OCI-LY1 (cell line): ENCODE data around the gene FKBP4.

Experiments used
- H2AFZ ChIP-seq: fragments of 200-600 bp; sonication (generic), shearing (Covaris generic); 2 replicates; pipeline ENCODE4 v1.6.0; 2014; ENCODE audit warnings: antibody characterized with exemption, mild to moderate bottlenecking, low read length
- H3F3A ChIP-seq: fragments of 200-600 bp; sonication (generic), shearing (Covaris generic); 2 replicates; pipeline ENCODE4 v1.6.0; 2014; ENCODE audit warnings: mild to moderate bottlenecking, antibody characterized with exemption, low read length, moderate library complexity; ENCODE audit not compliant: insufficient read depth
- H3K27ac ChIP-seq: fragments of 200-600 bp; sonication (generic); 2 replicates; pipeline ENCODE4 v1.5.1; 2014; ENCODE audit warnings: low read length, mixed run types, mild to moderate bottlenecking, low read depth; ENCODE audit not compliant: poor library complexity, severe bottlenecking
- H3K27me3 ChIP-seq: fragments of 200-600 bp; sonication (generic); 2 replicates; pipeline ENCODE4 v1.6.0; 2014; ENCODE audit warnings: antibody characterized with exemption, mild to moderate bottlenecking, low read length, moderate library complexity; ENCODE audit not compliant: insufficient read depth
- H3K36me3 ChIP-seq: fragments of 200-600 bp; sonication (generic); 2 replicates; pipeline ENCODE4 v1.6.1; 2014; ENCODE audit warnings: mild to moderate bottlenecking, antibody characterized with exemption, low read length, moderate library complexity, mixed read lengths; ENCODE audit not compliant: insufficient read depth
- H3K4me1 ChIP-seq: fragments of 200-600 bp; sonication (generic); 2 replicates; pipeline ENCODE4 v1.5.1; 2014; ENCODE audit warnings: mild to moderate bottlenecking, low read length, moderate library complexity; ENCODE audit not compliant: insufficient read depth, severe bottlenecking
- H3K4me2 ChIP-seq: fragments of 200-600 bp; sonication (generic), shearing (Covaris generic); 2 replicates; pipeline ENCODE4 v1.6.1; 2014; ENCODE audit warnings: low read length
- H3K4me3 ChIP-seq: fragments of 200-600 bp; sonication (generic); 2 replicates; pipeline ENCODE4 v1.5.1; 2014; ENCODE audit warnings: low read length, low read depth, mild to moderate bottlenecking, mixed read lengths; ENCODE audit not compliant: poor library complexity, severe bottlenecking
- H3K79me2 ChIP-seq: fragments of 200-600 bp; shearing (Covaris generic); 2 replicates; pipeline ENCODE4 v1.6.1; 2016; ENCODE audit warnings: mixed run types, low read length, mixed read lengths; ENCODE audit not compliant: insufficient read depth
- H3K9ac ChIP-seq: fragments of 200-600 bp; sonication (generic), shearing (Covaris generic); 2 replicates; pipeline ENCODE4 v1.6.1; 2014; ENCODE audit warnings: mild to moderate bottlenecking, low read length, mixed read lengths
- H3K9me2 ChIP-seq: fragments of 200-600 bp; sonication (generic), shearing (Covaris generic); 2 replicates; pipeline ENCODE4 v1.6.1; 2014; ENCODE audit warnings: low read depth, mild to moderate bottlenecking, low read length, mixed read lengths
- H3K9me3 ChIP-seq: fragments of 200-600 bp; shearing (Covaris generic); 2 replicates; pipeline ENCODE4 v1.6.1; 2014; ENCODE audit warnings: low read length, mixed read lengths
- H4K20me1 ChIP-seq: fragments of 200-600 bp; sonication (generic), shearing (Covaris generic); 2 replicates; pipeline ENCODE4 v1.6.0; 2016; ENCODE audit warnings: mild to moderate bottlenecking, low read length; ENCODE audit not compliant: insufficient read depth
- EZH2 ChIP-seq: fragments of 200-600 bp; sonication (generic), shearing (Covaris generic); IDR thresholded peaks from 2 replicates; pipeline ENCODE4 v1.8.0; 2017; ENCODE audit warnings: borderline replicate concordance, mixed run types, mild to moderate bottlenecking, antibody characterized with exemption, low read length, moderate library complexity, mixed read lengths
- TF ChIP-seq, protein P1 (sequence below): fragments of 200-600 bp; sonication (generic), shearing (Covaris generic); IDR thresholded peaks from 2 replicates; pipeline ENCODE4 v1.5.1; 2017; ENCODE audit warnings: mild to moderate bottlenecking, antibody characterized with exemption, low read length, moderate library complexity, mixed read lengths

Gene FKBP4

DNA sequence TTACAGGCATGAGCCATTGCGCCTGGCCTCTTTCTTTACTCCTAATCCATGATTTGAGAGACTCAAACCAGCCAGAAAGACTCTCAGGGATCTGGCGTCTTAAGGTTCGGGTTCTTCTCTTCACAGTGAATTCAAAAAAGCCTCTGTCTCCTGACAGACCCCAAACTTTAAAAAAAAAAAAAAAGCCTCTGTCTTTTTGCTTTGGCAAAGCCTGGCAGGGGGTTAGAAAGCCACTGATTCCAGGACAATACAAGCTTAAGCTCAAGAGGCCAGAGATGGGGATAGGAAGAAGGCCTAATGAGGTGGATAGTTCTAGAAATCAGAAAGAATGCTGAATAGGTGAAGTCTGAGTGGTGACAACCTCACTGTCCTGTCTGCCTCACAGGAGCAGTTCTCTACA is 31.3 kb downstream of the FKBP4 start:
- no peaks in the 10 kb centered on the region for H4K20me1 ChIP-seq
- H3K27ac ChIP-seq = no peak overlapping the region
- H3K4me2 ChIP-seq = no peak overlapping the region
- H3K4me1 ChIP-seq = no peaks in the 10 kb centered on the region
- H3K9ac ChIP-seq = no peak overlapping the region
- H3K27me3 ChIP-seq = no peaks in the 10 kb centered on the region
- no peaks in the 10 kb centered on the region for H3K9me3 ChIP-seq
- H3K9me2 ChIP-seq = no peaks in the 10 kb centered on the region
- H3K36me3 ChIP-seq = peaks cover 79% of the 10 kb centered on the region
- no peaks in the 10 kb centered on the region for H3F3A ChIP-seq
- no peak overlapping the region for H2AFZ ChIP-seq
- TF ChIP-seq, protein P1, sequence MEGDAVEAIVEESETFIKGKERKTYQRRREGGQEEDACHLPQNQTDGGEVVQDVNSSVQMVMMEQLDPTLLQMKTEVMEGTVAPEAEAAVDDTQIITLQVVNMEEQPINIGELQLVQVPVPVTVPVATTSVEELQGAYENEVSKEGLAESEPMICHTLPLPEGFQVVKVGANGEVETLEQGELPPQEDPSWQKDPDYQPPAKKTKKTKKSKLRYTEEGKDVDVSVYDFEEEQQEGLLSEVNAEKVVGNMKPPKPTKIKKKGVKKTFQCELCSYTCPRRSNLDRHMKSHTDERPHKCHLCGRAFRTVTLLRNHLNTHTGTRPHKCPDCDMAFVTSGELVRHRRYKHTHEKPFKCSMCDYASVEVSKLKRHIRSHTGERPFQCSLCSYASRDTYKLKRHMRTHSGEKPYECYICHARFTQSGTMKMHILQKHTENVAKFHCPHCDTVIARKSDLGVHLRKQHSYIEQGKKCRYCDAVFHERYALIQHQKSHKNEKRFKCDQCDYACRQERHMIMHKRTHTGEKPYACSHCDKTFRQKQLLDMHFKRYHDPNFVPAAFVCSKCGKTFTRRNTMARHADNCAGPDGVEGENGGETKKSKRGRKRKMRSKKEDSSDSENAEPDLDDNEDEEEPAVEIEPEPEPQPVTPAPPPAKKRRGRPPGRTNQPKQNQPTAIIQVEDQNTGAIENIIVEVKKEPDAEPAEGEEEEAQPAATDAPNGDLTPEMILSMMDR = no peak
- no peak for TF ChIP-seq EZH2
- no peak overlapping the region for H3K4me3 ChIP-seq
- H3K79me2 ChIP-seq = no peaks in the 10 kb centered on the region

DNA sequence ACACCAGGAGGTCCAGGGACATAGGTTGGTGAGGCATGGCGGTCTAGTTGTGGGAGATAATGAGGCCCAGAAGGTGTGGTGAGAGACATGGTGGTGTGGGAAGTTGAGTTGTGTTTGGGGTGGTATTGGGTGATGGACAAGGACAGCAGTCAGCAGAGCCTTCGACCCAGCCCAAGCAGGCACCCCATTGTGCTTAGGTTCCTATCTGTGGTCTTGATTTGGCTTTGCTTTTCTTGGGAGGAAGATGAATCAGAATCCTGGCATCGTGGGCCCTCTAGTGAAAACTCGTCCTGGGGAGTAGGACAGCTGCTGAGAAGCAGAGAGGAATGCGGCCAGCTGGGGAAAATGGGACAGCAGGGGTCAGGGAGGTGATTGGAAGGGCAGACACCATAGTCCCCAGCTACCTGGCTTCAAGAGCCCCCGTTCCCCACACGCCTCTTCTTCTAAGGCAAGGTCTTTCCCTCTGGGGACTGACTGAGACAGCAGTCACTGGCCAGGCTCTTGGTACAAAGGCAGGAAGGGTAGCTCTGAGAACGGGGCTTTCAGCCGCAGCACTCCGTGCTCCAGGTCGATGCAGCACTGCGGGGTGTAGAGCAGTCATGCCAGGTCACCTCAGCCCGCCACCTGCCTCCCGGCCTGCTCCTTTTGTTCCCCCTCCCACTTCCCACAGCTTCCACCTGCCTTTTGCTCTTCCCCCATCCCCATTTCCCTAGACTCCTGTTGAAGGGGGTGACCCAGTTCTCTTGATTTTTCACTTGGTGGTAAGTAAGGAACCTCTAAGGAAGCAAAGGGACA is 32.1 kb downstream of the FKBP4 start:
- TF ChIP-seq EZH2 = no peak
- TF ChIP-seq, protein P1 = no peak
- Histone ChIP-seq H3K9me3 (no peaks in the 10 kb centered on the region), H4K20me1 (no peaks in the 10 kb centered on the region), H3F3A (no peaks in the 10 kb centered on the region), H2AFZ (no peak overlapping the region), H3K27me3 (no peaks in the 10 kb centered on the region), H3K9me2 (no peaks in the 10 kb centered on the region), H3K4me3 (no peak overlapping the region), H3K27ac (no peak overlapping the region), H3K4me1 (no peaks in the 10 kb centered on the region), H3K4me2 (no peak overlapping the region), H3K9ac (no peak overlapping the region), H3K79me2 (no peaks in the 10 kb centered on the region), H3K36me3 (peaks cover 70% of the 10 kb centered on the region)

DNA sequence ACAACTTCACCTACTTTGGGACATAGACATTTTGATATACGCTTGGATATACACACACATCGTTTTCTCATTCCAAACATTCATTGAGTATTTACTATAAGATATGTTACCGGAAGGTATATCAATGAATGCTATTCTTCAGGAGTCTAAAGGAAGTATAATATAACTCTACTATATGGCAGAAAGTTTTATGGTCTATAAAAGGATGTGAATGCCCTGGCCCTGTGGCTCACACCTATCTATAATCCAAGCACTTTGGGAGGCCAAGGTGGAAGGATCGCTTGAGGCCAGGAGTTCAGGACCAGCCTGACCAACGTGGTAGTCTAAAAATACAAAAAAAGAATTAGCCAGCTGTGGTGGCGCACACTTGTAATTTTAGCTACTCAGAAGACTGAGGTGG is 34.5 kb downstream of the FKBP4 start:
- Histone ChIP-seq H3K4me3 (no peak overlapping the region), H3K79me2 (no peaks in the 10 kb centered on the region), H2AFZ (no peak overlapping the region), H3F3A (no peaks in the 10 kb centered on the region), H3K9ac (no peak overlapping the region), H3K9me2 (no peaks in the 10 kb centered on the region), H4K20me1 (no peaks in the 10 kb centered on the region), H3K9me3 (no peaks in the 10 kb centered on the region), H3K4me2 (no peak overlapping the region), H3K27me3 (no peaks in the 10 kb centered on the region), H3K27ac (no peak overlapping the region), H3K36me3 (peaks cover 47% of the 10 kb centered on the region), H3K4me1 (no peaks in the 10 kb centered on the region)
- TF ChIP-seq EZH2 = no peak
- TF ChIP-seq, protein P1 = no peak
